Nephron progenitor cell (in vitro differentiated cells): Measurements from ENCODE around the gene KCNG1.

Source experiments
- DNase-seq: peaks from one replicate; pipeline ENCODE4 v3.0.0; 2021
- H3K27ac Mint-ChIP-seq: 2 replicates; pipeline ENCODE4 v1.8.0; 2021; ENCODE audit warnings: mild to moderate bottlenecking, moderate library complexity, mixed read lengths
- H3K27me3 Mint-ChIP-seq: 2 replicates; pipeline ENCODE4 v1.8.0; 2021; ENCODE audit warnings: mild to moderate bottlenecking, low read depth, mixed read lengths; ENCODE audit not compliant: poor library complexity
- H3K36me3 Mint-ChIP-seq: 2 replicates; pipeline ENCODE4 v1.8.0; 2021; ENCODE audit warnings: low read depth, mixed read lengths
- H3K4me1 Mint-ChIP-seq: 2 replicates; pipeline ENCODE4 v1.8.0; 2021; ENCODE audit warnings: mixed read lengths
- H3K4me3 Mint-ChIP-seq: 2 replicates; pipeline ENCODE4 v1.8.0; 2021; ENCODE audit warnings: mild to moderate bottlenecking, moderate library complexity, mixed read lengths
- H3K9me3 Mint-ChIP-seq: 2 replicates; pipeline ENCODE4 v1.8.0; 2021; ENCODE audit warnings: mild to moderate bottlenecking, moderate library complexity, mixed read lengths
- CTCF ChIP-seq: fragments of 200-600 bp; sonication (generic); IDR thresholded peaks from 2 replicates; pipeline ENCODE4 v1.5.0; 2021; ENCODE audit warnings: antibody characterized with exemption

KCNG1 gene

GRCh38 chr20:50953821-50954220 is 69.1 kb downstream of the KCNG1 start:
- no peak for TF ChIP-seq CTCF
- Mint-ChIP-seq H3K27ac (no peak overlapping the region), H3K36me3 (peaks cover 36% of the 10 kb centered on the region), H3K4me3 (no peak overlapping the region), H3K4me1 (peaks cover 27% of the 10 kb centered on the region), H3K27me3 (peaks cover 3% of the 10 kb centered on the region), H3K9me3 (no peaks in the 10 kb centered on the region)
- no peak for DNase-seq
